Measurements from ENCODE around the gene OSTC.

- TF ChIP-seq TARDBP (CRISPR knock-in tag; IDR thresholded peaks at IDR 0.05) = no peak
- no peak for TF ChIP-seq CEBPB (IDR thresholded peaks at IDR 0.05; ENCODE audit: borderline replicate concordance, low read depth, low read length)
- no peak for TF ChIP-seq RFXAP (CRISPR knock-in tag; IDR thresholded peaks at IDR 0.05; ENCODE audit: borderline replicate concordance)
- no peak for TF ChIP-seq CTCF (CRISPR knock-in tag; IDR thresholded peaks at IDR 0.05)
- TF ChIP-seq ARID3A (IDR thresholded peaks at IDR 0.05; ENCODE audit: low read depth, low read length) = no peak
- no peak for TF ChIP-seq BRCA1 (CRISPR knock-in tag; IDR thresholded peaks at IDR 0.05)
- TF ChIP-seq HOXA5 (CRISPR knock-in tag; IDR thresholded peaks at IDR 0.05) = no peak
- TF ChIP-seq CHD2 (IDR thresholded peaks at IDR 0.05; ENCODE audit: low read depth, low read length) = no peak
- no peak for TF ChIP-seq POLR2G (IDR thresholded peaks at IDR 0.05; ENCODE audit: low read depth, low read length)
- TF ChIP-seq ZFX (CRISPR knock-in tag; IDR thresholded peaks at IDR 0.05; ENCODE audit: low read depth) = no peak
- no peak for TF ChIP-seq NFKB2 (CRISPR knock-in tag; IDR thresholded peaks at IDR 0.05; ENCODE audit: borderline replicate concordance)
- no peak for TF ChIP-seq TCF7L2 (IDR thresholded peaks at IDR 0.05; ENCODE audit: low read depth, low read length)
Observed at GRCh38 chr4:108702960-108703359, 52.6 kb downstream of the OSTC start.

Measured in HepG2 (cell line).